Heart left ventricle (tissue), 13 donors: ENCODE measurements around the gene DAAM1.

Experiments used
- POLR2A ChIP-seq, 2 donors: fragments of 450-650 bp; IDR thresholded peaks; one replicate each; pipeline ENCODE4 v1.6.1; 2017; ENCODE audit warnings: antibody characterized with exemption in 2 of 2, mild to moderate bottlenecking in 2 of 2, moderate library complexity in 2 of 2
- TF ChIP-seq, protein P1 (sequence below), 12 donors: fragments of 200-600 bp; sonication (generic) in 4 of 12; IDR thresholded peaks; one replicate each; pipeline versions ENCODE4 v1.5.0 to v1.8.0; 2018 to 2022; ENCODE audit warnings: antibody characterized with exemption in 12 of 12, mild to moderate bottlenecking in 5 of 12
- donor health status: ischemic (EF 13 %, LVEDD 7.1; RV severe dilation, severe dysfunction).
- donor health status: DM: no; HTN: yes; CAD: no.
- donor health status: DM: no; HTN: no; CAD: no.
- donor health status: ischemic (EF 25% LVEDD 6.9; RV normal size, moderate dysfunction).
- donor health status: ischemic (EF 25% LVEDD 5.7; RV mildly dilated, moderate dysfunction).
- donor health status: ischemic (EF 35%, LVEDD 5.7; RV mildly dilated, moderate dysfunction).
- donor health status: nonischemic (EF 11% LVEDD 7.7; RV severe dilation, severe dysfunction).
- donor health status: DM: yes; HTN: yes; CAD: no.
- donor health status: PGD.
- donor health status: ischemic (EF 29% LVEDD 5.4; RV normal size, mild dysfunction).
- donor health status: nonischemic (EF 23%, LVEDD 6.1; RV moderate dilation, normal function).

DNA sequence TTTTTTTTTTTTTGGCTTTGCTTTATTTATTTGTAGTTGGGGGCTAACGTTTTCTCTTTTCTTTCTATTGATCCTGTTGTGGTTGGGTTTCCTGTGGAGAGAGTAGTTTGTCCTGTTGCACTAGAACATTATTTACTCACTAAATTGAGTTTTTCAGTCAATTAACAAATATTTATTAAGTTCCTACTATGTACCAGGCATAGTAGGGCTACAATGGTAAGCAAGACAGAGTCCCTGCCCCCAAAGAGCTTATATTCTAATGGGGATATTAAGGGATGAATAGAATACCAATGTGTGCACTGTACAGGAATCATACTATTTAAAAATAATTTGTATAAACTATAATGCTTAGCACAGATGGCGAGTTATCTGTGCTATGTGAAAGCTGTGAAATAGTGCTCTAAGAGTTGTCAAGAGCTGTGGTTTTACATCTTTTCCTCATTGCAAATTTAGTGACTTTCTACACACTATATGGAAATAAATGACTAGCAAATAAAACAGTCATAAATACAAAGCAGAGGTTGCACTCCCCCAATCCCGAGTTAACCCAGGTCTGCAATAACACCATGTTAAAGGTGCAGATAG, 181.8 kb downstream of the DAAM1 start:
- TF ChIP-seq, protein P1, sequence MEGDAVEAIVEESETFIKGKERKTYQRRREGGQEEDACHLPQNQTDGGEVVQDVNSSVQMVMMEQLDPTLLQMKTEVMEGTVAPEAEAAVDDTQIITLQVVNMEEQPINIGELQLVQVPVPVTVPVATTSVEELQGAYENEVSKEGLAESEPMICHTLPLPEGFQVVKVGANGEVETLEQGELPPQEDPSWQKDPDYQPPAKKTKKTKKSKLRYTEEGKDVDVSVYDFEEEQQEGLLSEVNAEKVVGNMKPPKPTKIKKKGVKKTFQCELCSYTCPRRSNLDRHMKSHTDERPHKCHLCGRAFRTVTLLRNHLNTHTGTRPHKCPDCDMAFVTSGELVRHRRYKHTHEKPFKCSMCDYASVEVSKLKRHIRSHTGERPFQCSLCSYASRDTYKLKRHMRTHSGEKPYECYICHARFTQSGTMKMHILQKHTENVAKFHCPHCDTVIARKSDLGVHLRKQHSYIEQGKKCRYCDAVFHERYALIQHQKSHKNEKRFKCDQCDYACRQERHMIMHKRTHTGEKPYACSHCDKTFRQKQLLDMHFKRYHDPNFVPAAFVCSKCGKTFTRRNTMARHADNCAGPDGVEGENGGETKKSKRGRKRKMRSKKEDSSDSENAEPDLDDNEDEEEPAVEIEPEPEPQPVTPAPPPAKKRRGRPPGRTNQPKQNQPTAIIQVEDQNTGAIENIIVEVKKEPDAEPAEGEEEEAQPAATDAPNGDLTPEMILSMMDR (IDR thresholded peaks at IDR 0.05) = no peak
- TF ChIP-seq POLR2A (IDR thresholded peaks at IDR 0.05) = no peak
